ENCODE data around the gene CHP2.

The CHP2 gene

GRCh38 chr16:23754594-23755483 is at the start of gene CHP2 (continued):
- peak; percentile 60 for TF ChIP-seq SP3 (tag by site-specific recombination; IDR thresholded peaks at IDR 0.05)
- peak; percentile 45; the same call in 1 of the 2 replicates for TF ChIP-seq ZNF561 (tag by site-specific recombination; IDR thresholded peaks at IDR 0.05; ENCODE audit: borderline replicate concordance)
- peak; percentile 77 for TF ChIP-seq ZBTB20 (tag by site-specific recombination; IDR thresholded peaks at IDR 0.05)
- no peak for TF ChIP-seq ZNF112 (tag by site-specific recombination; IDR thresholded peaks at IDR 0.05)
- no peak for TF ChIP-seq ZNF274 (IDR thresholded peaks at IDR 0.05; ENCODE audit: low read length)
- no peak for TF ChIP-seq ZNF274 (tag by site-specific recombination; IDR thresholded peaks at IDR 0.05; ENCODE audit: borderline replicate concordance)
- TF ChIP-seq ZXDB (tag by site-specific recombination; IDR thresholded peaks at IDR 0.05): 0 out of 2 replicates have a peak, but pooled peaks have one; percentile 16
- TF ChIP-seq, protein P1, sequence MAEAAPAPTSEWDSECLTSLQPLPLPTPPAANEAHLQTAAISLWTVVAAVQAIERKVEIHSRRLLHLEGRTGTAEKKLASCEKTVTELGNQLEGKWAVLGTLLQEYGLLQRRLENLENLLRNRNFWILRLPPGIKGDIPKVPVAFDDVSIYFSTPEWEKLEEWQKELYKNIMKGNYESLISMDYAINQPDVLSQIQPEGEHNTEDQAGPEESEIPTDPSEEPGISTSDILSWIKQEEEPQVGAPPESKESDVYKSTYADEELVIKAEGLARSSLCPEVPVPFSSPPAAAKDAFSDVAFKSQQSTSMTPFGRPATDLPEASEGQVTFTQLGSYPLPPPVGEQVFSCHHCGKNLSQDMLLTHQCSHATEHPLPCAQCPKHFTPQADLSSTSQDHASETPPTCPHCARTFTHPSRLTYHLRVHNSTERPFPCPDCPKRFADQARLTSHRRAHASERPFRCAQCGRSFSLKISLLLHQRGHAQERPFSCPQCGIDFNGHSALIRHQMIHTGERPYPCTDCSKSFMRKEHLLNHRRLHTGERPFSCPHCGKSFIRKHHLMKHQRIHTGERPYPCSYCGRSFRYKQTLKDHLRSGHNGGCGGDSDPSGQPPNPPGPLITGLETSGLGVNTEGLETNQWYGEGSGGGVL (tag by site-specific recombination; IDR thresholded peaks at IDR 0.05): 0 out of 2 replicates have a peak, but pooled peaks have one; percentile 36
- TF ChIP-seq, protein P2, sequence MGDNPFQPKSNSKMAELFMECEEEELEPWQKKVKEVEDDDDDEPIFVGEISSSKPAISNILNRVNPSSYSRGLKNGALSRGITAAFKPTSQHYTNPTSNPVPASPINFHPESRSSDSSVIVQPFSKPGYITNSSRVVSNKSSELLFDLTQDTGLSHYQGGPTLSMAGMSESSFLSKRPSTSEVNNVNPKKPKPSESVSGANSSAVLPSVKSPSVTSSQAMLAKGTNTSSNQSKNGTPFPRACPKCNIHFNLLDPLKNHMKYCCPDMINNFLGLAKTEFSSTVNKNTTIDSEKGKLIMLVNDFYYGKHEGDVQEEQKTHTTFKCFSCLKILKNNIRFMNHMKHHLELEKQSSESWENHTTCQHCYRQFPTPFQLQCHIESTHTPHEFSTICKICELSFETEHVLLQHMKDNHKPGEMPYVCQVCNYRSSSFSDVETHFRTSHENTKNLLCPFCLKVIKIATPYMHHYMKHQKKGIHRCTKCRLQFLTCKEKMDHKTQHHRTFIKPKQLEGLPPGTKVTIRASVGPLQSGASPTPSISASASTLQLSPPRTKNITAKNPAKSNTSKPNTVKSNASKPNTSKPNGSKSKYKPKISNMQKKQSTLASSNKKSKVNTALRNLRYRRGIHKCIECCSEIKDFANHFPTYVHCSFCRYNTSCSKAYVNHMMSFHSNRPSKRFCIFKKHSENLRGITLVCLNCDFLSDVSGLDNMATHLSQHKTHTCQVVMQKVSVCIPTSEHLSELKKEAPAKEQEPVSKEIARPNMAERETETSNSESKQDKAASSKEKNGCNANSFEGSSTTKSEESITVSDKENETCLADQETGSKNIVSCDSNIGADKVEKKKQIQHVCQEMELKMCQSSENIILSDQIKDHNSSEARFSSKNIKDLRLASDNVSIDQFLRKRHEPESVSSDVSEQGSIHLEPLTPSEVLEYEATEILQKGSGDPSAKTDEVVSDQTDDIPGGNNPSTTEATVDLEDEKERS (tag by site-specific recombination; IDR thresholded peaks at IDR 0.05): no peak
- peak; percentile 50 for TF ChIP-seq SP2 (tag by site-specific recombination; IDR thresholded peaks at IDR 0.05)

- TF ChIP-seq ZNF121 (tag by site-specific recombination; IDR thresholded peaks at IDR 0.05) (0 out of 2 replicates have a peak, but pooled peaks have one; percentile 45), SP2 (tag by site-specific recombination; IDR thresholded peaks at IDR 0.05) (no peak)
- ChIA-PET CTCF (interaction anchor here (0.9 kb wide), 1 partner anchor 99 kb away, joined by 4 read pairs; no protein-coding TSS in a partner anchor), POLR2A (no interaction called here)
- Histone ChIP-seq H3K4me3 (ENCODE audit: low read depth, low read length) (no peak overlapping the region), H3K27ac (ENCODE audit: extremely low read depth, low read depth, low read length) (no peak overlapping the region), H3K36me3 (ENCODE audit: control insufficient read depth in 2 of 2, insufficient read depth in 1 of 2, low read length in 2 of 2) (no peaks in the 10 kb centered on the region), H3K9me3 (ENCODE audit: control insufficient read depth, insufficient read depth, low read depth, low read length) (no peaks in the 10 kb centered on the region), H3K4me1 (ENCODE audit: control insufficient read depth, insufficient read depth, low read length) (peaks cover 2% of the 10 kb centered on the region; the same call in 1 of the 2 replicates)
Observed at GRCh38 chr16:23705517-23705902, 49.3 kb upstream of the CHP2 start.

DNA sequence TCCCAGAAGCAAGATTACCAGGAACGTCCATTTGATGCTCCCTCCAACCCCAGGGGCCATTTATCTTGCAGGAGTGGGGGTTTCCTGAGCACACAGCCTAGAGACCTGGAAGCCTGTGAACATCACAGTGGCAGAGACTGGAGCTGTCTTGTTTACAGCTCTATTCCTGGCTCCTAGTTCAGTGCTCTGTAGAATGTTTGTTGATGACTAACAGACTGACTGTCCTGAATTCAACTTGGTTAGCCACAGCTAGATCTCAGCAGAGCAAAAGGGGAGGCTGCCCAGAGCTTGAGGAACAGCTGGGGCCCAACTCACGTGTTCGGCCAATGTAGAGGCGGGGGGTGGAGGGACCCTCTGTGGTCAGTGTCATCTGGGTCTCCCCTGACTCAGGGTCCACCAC is 48.4 kb upstream of the CHP2 start:
- no peaks in the 10 kb centered on the region for H3K9me3 ChIP-seq (ENCODE audit: control insufficient read depth, insufficient read depth, low read depth, low read length)
- ChIA-PET POLR2A (no interaction called here), CTCF (interaction anchor here (0.9 kb wide), 1 partner anchor 98 kb away, joined by 4 read pairs; no protein-coding TSS in a partner anchor)
- H3K36me3 ChIP-seq (ENCODE audit: control insufficient read depth in 2 of 2, insufficient read depth in 1 of 2, low read length in 2 of 2): no peaks in the 10 kb centered on the region
- no peak overlapping the region for H3K27ac ChIP-seq (ENCODE audit: extremely low read depth, low read depth, low read length)
- H3K4me1 ChIP-seq (ENCODE audit: control insufficient read depth, insufficient read depth, low read length): no peaks in the 10 kb centered on the region
- H3K4me3 ChIP-seq (ENCODE audit: low read depth, low read length): no peak overlapping the region
- TF ChIP-seq KLF7 (tag by site-specific recombination; IDR thresholded peaks at IDR 0.05; ENCODE audit: borderline replicate concordance) (no peak), ZNF155 (tag by site-specific recombination; IDR thresholded peaks at IDR 0.05) (no peak), ZNF335 (tag by site-specific recombination; conservative IDR thresholded peaks at IDR 0.05) (no peak), ZFP3 (tag by site-specific recombination; IDR thresholded peaks at IDR 0.05; ENCODE audit: low read depth) (no peak), YY1 (tag by site-specific recombination; IDR thresholded peaks at IDR 0.05) (no peak), ZNF501 (tag by site-specific recombination; IDR thresholded peaks at IDR 0.05) (no peak), GLIS2 (tag by site-specific recombination; IDR thresholded peaks at IDR 0.05) (no peak), ZBTB8A (tag by site-specific recombination; IDR thresholded peaks at IDR 0.05) (no peak), KLF9 (tag by site-specific recombination; IDR thresholded peaks at IDR 0.05; ENCODE audit: low read depth) (no peak), WT1 (tag by site-specific recombination; IDR thresholded peaks at IDR 0.05) (no peak), GLI2 (tag by site-specific recombination; IDR thresholded peaks at IDR 0.05; ENCODE audit: borderline replicate concordance, low read depth) (no peak)
- TF ChIP-seq, protein P2 (tag by site-specific recombination; IDR thresholded peaks at IDR 0.05): no peak
- TF ChIP-seq, protein P3, sequence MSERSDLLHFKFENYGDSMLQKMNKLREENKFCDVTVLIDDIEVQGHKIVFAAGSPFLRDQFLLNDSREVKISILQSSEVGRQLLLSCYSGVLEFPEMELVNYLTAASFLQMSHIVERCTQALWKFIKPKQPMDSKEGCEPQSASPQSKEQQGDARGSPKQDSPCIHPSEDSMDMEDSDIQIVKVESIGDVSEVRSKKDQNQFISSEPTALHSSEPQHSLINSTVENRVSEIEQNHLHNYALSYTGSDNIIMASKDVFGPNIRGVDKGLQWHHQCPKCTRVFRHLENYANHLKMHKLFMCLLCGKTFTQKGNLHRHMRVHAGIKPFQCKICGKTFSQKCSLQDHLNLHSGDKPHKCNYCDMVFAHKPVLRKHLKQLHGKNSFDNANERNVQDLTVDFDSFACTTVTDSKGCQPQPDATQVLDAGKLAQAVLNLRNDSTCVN (tag by site-specific recombination; optimal IDR thresholded peaks at IDR 0.05): no peak

Measured in HEK293 (cell line).